Activated CD8-positive, alpha-beta memory T cell treated with anti-CD3 and anti-CD28 coated beads for 4 hours (primary cell): Measurements from ENCODE around the gene SPOCK1.

ENCODE experiments used
- DNase-seq, 2 donors: peaks; one replicate each; pipeline ENCODE4 v3.0.0-alpha.2; 2020; ENCODE audit warnings: low read depth in 2 of 2

SPOCK1 gene

DNA sequence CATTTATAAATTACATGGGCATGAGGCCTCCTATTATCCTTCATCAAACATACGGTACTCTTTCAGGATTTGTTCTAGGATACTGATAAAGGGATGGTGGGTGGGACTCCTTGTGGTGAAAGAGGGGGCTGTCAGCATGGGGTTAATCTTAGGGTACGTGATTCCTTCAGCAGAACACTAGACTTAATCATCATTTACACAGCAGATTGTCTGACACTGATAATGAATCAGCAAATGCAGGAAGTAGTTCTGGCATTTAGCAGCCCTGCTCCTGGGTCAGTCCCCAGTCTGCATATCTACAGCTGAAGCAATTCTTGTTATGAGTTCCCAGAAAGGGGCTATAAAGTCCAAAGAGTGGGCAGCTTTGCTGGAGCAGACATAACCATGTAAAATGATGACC, 384.6 kb downstream of the SPOCK1 start:
- no peak for DNase-seq

DNA sequence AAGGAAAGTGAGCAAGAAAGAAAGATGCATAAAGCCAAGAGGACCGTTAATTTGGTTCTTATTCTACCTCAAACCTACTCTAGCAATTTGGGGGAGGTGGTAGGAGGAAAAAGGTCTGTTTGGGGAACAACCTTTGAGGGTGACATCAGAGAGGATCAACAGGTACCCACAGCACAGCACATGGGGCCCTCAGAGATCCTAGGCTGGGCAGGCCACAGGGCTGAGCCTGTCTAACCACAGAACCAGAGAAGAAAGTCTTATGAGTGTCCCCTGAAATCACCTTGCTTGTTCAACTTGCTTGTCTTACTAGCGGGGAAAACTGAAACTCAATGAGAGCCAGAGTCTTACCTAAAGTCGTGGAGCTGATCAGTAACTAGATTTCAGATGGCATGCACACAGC, 385.2 kb downstream of the SPOCK1 start:
- DNase-seq: no peak

DNA sequence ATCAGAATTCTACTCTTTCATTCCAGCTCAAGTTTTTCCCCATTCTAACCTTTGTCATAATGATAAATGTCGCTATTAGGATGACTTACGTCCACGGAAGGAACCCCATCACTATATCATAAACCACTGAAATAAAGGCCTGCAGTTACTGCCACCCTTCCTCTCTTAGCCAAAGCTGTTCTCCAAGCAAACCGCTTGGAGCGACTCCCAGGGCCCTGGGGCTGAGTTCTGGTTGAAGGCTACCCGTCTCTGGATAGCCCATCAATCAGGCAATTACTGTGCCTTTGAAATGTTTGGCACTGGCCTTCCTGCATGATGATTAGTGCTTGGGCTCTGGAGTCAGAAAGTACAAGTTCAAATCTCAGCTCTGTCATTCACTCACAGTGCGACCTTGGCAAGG, 386.0 kb downstream of the SPOCK1 start:
- DNase-seq: no peak

DNA sequence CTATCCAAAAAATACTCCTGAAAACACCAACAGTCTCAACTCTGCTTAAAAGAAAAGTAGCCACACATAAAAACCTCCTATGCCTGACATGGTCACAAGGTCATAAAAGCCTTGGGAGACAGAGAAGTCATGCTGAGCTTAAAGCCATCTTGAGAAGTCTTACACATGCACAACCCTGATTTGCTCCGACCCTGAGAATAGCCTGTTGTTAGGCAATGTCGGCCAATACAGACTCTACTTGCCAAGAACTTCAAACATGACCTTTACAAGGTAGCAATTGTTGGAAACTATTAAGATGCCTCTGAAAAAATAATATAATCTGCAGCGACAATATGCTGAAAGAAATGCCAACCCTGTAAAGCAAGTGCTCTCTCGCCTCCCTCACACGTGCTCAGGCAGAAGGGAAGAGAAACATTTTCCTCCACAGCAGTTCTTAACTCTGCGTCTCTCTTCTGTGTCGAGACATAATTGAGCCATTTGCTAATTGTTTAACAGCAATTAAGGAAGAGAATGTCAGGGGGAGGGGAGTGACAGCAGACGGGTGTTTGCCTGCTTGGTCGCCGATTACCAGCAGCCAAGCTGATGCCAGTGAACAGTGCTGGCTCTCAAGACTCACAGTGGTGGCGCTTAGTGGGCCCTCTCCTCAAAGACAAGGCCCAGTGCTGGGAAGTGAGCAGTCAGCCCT, 393.6 kb downstream of the SPOCK1 start:
- DNase-seq: no peak

DNA sequence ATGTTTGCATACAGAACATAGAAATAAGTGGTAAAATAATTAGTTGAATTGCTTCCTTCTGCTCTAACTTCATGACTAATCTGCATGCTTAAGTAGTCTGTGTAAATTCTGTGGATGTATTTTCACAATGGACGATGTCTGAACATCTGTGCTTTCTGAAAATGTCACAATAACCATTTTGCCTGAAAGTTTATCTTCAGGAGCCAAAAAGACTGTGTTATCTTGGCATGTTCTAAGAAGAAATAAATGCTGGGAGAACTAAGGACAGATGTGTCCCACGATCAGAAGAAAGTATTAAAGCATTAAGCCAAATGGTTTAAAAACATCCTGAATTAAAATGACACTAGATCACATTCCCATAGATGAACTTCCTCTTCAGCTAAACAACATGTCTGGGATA, 397.6 kb downstream of the SPOCK1 start:
- DNase-seq: no peak

DNA sequence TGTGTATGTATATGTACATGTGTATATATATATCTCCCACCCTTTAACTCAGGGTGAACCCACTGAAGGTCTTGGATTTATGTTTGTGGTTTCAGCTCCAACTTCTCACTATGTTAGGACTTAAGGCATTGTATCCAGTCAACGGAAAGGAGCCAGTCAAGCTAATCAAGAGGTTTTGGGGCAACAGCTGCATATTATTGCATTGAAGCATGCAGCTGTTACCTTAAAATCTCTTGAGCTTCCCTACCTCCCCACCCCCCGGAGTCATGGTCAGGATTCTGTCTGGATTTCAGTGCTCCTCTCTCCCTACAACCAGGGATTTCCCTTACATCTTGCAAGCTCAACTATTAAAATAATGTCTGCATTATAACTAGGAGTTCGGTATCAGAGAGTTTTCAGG, 399.5 kb downstream of the SPOCK1 start:
- no peak for DNase-seq

DNA sequence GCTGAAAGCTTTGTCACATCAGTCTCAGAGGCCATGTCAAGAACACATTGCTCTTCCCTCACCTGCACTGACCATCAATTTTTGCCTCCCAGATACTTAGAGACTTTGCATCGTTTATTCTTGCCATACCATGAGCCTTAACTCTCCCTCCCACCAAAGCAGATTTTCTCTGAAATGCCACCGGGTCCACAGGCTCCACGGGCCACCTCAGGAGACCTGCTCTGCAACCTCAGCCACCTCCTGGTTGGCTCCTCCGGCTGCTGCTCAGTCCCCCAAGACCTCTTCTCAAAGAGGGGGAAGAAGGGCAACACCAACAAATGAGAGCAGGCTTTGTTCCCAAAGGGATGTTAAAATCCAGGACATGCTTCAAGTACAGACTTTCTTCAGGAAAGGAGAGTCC, 400.5 kb downstream of the SPOCK1 start:
- no peak for DNase-seq

DNA sequence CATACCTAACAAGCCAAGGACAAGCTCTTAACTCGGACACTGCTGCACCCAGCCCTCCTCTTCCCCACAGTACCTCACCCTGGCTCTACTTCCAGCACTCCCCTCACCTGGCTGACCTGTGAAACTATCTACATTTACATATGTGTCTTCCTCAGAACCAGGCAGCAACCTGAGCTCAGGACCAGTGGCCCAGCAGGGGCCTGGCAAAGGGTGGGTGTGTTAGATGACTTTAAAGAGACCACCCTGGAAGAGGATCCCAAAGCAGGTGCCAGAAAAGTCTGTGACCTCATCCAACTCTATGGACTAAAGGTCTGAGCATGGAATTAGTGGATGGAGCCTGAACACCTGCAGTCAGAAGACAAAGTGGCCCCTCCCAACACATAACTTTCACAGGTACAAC, 400.9 kb downstream of the SPOCK1 start:
- no peak for DNase-seq

DNA sequence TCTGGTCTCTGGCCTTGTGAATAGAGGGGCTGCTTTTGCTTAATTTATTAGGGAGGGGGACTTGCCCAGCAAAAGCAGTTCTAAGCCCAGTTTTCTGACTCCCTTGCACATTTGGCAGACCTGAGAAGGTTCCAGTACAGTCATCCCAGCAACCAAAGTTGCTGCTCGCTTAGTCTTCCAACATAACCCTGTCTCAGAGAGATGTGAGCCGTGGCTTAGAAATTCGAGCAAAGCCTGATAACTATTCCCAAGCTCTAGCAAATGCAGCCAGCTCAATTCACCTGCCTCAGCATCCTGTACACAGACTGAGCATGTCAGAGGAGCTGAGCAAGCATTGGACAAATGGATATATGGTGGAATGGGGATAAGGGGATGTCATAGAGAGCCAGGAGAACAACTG, 401.9 kb downstream of the SPOCK1 start:
- no peak for DNase-seq

DNA sequence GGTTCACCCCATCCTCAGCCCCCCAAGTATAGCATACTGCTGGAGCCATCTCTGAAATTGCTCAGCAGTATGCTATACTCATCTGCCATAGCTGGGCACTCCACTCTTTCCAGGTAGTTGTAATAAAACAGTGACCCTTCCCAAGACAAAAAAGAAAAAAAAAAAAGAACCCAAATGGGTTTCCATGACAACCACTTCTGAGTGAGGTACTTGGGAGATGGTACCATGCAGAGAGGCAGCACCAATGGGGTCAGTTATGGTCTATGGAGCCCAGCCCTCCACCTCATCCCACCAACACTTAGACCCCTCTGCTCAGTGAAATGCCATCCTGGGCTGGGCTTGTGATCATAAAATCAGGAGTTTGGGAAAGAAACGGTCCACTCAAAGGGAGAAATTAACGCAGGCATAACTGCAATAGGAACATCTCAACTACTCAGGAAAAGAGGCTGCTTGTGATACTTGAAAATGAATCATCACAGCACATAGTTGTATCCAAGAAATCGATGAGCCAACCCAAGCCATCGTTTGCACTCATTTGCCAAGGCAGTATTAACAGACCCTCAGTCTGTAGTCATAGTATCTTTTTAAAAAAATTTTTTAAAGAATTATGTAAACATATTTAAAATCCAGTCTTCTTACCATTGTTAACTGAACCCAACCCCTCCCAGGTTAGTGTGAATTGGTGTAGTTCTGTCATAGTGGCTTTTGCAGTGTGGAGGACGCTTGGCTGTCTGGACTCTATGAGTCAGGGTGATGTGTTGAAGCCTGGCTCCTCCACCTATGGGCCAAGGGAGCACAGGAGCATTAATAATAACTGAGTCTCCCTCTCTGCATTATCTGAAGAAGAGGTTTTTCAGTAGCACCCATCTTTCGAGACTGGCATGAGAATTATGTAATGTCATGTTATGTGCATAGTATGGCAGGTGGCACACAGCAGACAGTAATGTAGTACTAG, 402.7 kb downstream of the SPOCK1 start:
- no peak for DNase-seq

DNA sequence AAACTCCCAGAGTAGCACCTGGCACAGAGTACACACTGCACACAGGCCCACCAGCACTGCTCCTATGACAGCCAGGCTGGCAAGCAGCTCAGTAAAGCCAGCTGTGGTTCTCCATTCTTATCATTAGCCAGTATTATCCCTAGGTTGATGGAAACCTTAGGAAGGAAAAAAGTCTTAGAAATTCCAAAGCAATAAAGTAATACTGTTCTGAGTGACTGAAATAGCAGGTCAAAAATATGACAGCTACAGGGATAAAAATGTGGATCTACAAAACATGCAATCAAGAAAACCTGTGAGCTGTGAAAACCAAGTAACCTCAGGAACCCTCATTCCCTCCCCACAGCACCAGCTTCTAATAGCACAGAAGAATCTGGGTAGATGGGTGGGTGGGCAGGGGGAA, 403.5 kb downstream of the SPOCK1 start:
- no peak for DNase-seq

DNA sequence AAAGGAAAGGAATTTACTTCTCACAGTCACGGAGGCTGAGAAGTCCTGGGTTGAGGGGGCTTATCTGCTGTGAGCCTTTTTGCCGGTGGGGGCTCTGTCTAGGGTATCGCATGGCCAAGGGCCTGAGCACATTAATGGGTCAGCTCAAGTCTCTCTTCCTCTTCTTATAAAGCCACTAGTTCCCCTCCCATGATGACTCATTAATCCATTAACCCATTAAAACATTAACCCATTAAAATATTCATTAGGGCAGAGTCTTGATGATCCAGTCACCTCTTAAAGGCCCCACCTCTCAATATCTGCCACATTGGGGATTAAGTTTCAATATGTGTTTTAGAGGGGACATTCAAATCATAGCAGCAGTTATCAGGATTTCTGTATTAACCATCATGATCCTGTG, 406.3 kb downstream of the SPOCK1 start:
- no peak for DNase-seq

DNA sequence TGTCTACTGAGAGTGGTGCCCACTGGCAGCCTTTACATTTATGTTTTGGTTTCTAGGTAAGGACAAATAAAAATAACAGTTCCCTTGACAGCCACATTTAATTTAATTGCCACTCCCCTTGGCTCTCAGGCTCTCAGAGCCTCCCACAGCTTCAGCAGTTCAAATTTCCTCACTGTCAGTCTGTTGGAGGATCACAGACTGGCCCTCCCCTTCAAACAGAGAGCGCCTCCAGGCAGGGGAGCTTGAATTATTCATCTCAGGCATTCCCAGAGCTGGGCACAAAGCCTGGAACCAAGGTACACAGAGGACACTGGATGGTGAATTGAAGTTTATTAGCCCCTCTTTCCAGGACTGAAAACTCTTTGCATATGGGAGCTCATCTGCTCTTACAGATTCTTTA, 407.7 kb downstream of the SPOCK1 start:
- DNase-seq: no peak

DNA sequence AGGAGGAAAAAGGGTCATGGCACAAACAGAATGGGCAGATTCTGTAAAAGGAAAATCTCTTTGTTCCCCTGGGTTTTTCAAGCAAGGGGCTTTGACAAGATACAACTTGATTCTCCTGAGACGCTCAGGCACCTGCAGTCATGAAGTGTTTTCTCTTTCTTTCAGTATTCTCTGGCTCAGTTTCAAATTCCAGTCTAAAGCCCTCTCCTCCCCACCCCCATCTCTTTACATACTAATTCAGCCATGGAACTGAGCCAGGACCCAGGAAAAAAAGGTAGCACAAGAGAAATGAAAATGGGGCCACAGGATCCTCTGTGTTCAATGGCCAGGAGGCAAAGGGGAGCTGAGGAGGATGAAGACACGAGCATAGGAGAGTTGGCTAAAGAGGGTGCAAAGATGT, 408.4 kb downstream of the SPOCK1 start:
- no peak for DNase-seq

DNA sequence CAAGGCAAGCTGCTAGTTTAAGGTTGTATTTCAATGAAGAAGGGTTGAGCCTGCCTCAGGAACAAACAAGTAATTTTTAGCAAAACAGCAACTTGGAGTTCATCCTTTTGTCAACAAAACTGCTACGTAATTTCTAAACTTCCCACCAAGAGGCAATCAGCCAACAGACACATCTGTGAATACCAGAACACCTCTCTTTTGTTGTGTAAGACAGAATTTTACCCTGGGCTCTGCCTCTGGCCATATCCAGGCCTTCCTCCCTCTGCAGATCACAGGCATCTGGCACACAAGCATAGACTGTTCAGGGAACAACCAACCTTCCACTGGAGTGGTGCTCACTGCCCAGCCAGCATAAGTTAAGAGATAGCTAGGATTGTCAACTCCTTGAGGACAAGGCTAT, 409.0 kb downstream of the SPOCK1 start:
- DNase-seq: no peak

DNA sequence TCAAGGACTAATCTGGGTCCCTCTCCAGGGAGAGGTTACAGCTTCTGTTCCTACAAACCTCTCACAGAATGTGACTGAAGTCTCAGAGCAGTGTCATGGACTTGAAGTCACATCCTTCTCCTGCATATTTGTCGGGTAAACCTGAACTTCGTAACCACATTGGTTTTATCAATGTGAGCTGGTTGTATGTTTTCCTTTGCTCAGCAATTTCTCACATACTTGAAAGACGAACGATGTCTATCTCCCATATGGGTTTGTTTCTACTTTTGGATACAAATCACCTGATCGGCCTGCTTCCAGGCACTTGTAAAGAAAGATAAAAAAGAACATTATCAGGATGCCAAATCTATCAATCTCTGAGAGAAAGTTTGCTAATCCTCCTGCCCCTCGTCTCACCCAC, 411.0 kb downstream of the SPOCK1 start:
- DNase-seq: no peak

DNA sequence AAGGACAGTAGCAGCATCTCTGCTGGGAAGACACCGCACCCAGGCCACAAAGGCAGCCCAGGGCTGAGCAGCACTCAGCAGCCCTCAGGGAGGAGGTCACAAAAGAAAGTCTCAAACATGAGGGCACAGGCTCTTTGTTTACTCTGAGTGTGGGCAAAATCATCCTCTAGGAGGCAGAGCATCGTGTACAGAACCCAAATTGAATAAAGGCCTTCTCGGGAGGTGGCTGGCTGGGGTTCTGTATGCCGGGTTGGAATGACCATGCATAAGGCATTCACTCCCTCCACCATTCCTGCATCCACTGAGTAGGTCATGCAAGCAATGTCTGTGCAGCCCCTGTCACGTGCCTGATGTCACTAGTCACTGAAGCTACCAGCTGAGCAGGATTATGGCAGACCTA, 412.8 kb downstream of the SPOCK1 start:
- no peak for DNase-seq

DNA sequence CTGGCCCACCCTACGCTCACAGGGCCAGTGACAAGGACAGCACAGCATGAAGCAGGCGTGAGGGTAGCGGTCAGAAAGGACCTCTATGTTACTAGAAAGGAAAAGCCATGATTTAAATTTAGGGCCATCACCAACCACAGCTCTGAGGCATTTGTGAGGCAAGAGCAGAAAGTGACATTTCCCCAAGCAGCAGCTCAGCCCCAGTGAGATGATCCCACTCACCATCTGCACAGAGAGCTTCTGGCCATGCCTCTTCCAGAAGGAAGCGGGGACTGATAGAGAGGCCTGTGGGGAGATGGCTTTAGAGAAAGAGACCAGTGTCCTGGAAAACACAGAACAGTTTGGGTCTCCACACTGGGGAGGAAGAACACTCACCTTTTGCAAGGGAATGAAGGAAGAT, 413.9 kb downstream of the SPOCK1 start:
- DNase-seq: no peak

DNA sequence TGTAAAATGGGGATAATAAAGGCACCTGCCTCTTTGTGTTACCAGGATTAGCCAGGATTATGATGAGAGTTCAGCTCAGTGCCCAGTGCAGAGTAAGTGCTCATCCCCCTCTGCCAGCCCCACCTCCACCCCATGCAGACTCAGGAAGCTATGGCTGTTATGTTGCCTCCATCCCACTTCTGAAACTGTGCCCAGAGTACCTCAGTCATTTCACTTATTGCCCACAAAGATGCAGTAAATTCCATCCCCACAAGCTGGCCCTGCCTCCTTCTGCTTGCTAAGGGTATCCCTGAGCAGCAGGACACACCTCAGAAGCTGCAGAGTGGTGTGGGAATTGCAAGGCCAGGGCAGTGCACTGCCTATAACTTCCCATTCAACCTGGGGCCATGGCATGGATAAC, 415.1 kb downstream of the SPOCK1 start:
- no peak for DNase-seq

DNA sequence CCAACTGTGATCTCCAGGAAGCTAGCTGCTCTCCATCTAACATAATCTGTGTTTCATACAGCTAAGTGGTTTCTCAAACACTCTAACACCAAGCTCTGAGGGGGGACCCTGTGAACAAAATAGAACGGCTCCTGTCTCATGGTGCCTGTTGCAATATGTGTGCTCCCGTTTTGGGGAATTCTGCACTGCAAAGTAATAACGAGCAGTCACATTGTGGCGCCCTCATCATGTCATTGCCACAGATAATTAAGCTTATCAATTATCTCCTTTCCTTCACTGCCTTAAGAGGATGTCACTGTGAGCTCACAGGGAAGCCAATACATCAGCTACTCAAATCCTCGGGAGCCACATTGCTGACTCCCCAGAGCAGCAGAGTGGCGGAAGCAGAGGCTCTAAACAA, 416.2 kb downstream of the SPOCK1 start:
- DNase-seq: no peak

DNA sequence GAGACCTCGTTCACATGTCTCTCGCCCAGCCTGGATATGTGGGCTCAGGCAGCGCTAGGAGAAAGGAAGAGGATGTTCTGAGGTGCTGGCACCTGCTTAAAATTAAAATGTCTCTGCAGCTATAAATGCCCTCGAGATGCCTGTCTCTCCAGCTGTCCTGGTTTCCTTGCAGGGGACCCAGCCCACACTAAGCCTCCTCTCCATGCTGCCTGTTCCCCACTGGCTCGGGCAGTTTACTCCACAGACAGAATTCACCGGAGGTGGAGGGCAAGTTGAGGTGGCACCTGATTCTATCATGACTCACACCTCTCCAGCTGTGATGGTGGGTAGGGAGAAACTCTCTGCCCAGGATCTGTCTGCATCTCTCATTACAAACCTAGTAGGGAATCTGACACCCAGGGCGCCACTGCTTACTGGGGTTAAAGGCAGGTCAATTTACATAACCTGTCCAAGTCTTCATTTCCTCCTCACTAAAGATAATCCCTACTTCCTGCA, 420.9 kb downstream of the SPOCK1 start:
- no peak for DNase-seq

DNA sequence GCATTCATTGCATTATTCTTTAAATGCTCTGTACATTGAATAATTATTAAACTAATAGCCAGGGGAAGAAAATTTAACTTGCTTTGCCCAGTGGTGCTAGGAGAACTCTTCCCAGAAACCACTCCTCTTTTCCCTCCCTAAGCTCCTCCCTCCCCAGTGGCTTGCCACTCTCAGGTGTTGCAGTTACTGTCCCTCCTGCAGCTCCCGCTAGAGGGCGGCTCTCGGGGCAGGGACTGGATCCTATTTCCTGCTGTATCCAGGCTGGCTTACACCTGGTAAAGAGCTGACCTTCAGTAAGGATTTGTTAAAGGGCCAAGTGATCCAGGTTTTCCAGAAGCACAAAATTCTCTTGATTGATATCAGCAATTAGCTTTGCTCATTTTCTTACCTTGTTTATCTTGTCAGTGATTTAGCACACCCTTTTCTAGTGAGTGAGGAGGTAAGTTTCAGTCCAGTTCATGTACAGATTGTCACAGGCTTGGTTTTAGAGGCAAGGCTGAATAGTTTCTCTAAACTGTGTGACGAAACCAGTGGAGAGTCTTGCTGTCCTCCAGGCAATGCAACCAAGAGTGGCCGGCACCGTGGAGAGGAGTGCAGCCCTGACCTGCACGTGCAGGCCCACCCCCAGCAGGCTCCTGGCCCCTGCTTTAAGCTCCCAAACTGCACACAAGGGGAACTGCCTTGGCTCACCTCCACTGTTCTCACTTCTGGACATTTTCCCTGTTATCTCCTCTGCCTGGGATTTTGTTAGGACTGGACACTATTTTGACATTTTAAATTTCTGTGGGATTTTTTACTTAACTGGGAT, 423.8 kb downstream of the SPOCK1 start:
- no peak for DNase-seq
